ENCODE results near the gene POLA1.

DNA sequence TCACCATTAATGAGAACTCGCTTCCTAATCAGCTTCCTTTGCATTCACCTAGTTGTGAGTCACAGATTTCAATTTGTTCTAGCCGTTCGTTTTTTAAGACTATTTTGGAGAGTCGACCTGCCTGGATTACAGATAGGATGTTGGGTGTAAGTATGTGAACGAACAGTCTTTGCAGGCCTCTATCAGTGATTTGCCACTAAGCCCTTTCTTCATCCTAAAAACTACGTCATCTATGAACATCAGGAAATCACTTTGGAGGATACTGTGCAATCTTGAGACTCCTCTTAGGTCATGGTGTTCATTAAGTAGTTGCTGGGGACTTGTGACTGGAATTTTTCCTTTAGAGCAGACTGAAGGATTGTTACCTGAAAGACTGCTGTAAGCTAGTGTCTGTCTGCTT lies 1.1 kb downstream of the POLA1 start:
- no peak for TF ChIP-seq POLR2A (IDR thresholded peaks at IDR 0.05)
- no peak for TF ChIP-seq CTCF (IDR thresholded peaks at IDR 0.05)
- TF ChIP-seq EP300 (IDR thresholded peaks at IDR 0.05; ENCODE audit: low read depth) = no peak

Data from transverse colon (tissue), 3 donors.